Natural killer cell (primary cell): ENCODE results near the gene RAMACL. TPM values are rescaled to one million over a fixed set of nuclear protein-coding genes. Genes with fewer than 3 reads are reported as not detected.

ENCODE experiments used
- ATAC-seq, 3 donors: fragments of 150-1000 bp in 2 of 3; fragments of 200-7000 bp in 1 of 3; cut with Tn5 transposase; 1 replicate in 1 of 3; 2 replicates in 2 of 3; pipeline ENCODE4 v1.10.0; 2021; ENCODE audit warnings: mild to moderate bottlenecking in 2 of 3, moderate library complexity in 2 of 3
- DNase-seq, 2 donors: peaks; one replicate each; pipeline versions ENCODE4 v3.0.0 to v3.0.0-alpha.2; 2013 to 2021; ENCODE audit warnings: mixed read lengths in 1 of 2
- H3K27ac ChIP-seq: one replicate; pipeline ENCODE4 v1.5.1; 2013; ENCODE audit warnings: mild to moderate bottlenecking, low read length
- H3K27me3 ChIP-seq: one replicate; pipeline ENCODE4 v1.6.1; 2013; ENCODE audit warnings: low read length; ENCODE audit not compliant: control insufficient read depth, insufficient read depth
- H3K36me3 ChIP-seq: one replicate; pipeline ENCODE4 v1.6.1; 2013; ENCODE audit warnings: low read length; ENCODE audit not compliant: control insufficient read depth, insufficient read depth
- H3K4me1 ChIP-seq: one replicate; pipeline ENCODE4 v1.6.1; 2013; ENCODE audit warnings: low read length; ENCODE audit not compliant: control insufficient read depth, insufficient read depth
- H3K4me3 ChIP-seq: one replicate; pipeline ENCODE4 v1.5.1; 2013; ENCODE audit warnings: low read length
- H3K9me3 ChIP-seq: one replicate; pipeline ENCODE4 v1.6.1; 2013; ENCODE audit warnings: low read length; ENCODE audit not compliant: control insufficient read depth, insufficient read depth
- H3K27ac Mint-ChIP-seq, 2 donors: one replicate each; pipeline ENCODE4 v1.8.0; 2022; ENCODE audit warnings: mild to moderate bottlenecking in 2 of 2, mixed read lengths in 2 of 2, moderate library complexity in 1 of 2
- H3K27me3 Mint-ChIP-seq, 2 donors: one replicate each; pipeline ENCODE4 v1.8.0; 2022; ENCODE audit warnings: low read depth in 2 of 2, mixed read lengths in 2 of 2
- H3K36me3 Mint-ChIP-seq: one replicate; pipeline ENCODE4 v1.8.0; 2022; ENCODE audit warnings: mixed read lengths
- H3K4me1 Mint-ChIP-seq, 2 donors: one replicate each; pipeline ENCODE4 v1.8.0; 2022; ENCODE audit warnings: mixed read lengths in 2 of 2
- H3K4me3 Mint-ChIP-seq: one replicate; pipeline ENCODE4 v1.8.0; 2022; ENCODE audit warnings: mild to moderate bottlenecking, moderate library complexity, mixed read lengths
- H3K9me3 Mint-ChIP-seq, 2 donors: one replicate each; pipeline ENCODE4 v1.8.0; 2022; ENCODE audit warnings: mixed read lengths in 2 of 2
- WGBS: methylation state at CpG from one replicate; pipeline ENCODE4 v1.1.7; 2013; ENCODE audit warnings: missing lambda C conversion rate; ENCODE audit not compliant: insufficient coverage; 5-methylcytosine and 5-hydroxymethylcytosine counted together
- intact Hi-C: fragments of 100-400 bp; cut with micrococcal nuclease; formaldehyde crosslinking; loops from one replicate; pipeline ENCODE4 v1.14.2; 2022
- total RNA-seq, 4 donors: library from RNA; stranded (reverse); fragments of 120-200 nt in 1 of 4; gene quantifications; one replicate each; pipeline versions ENCODE4 v1.2.3 to v1.2.4, GENCODE V29; 2013 to 2022
- TF ChIP-seq, protein P1 (sequence below): fragments of 200-600 bp; IDR thresholded peaks from one replicate; pipeline ENCODE4 v1.8.0; 2022; ENCODE audit warnings: antibody characterized with exemption

The RAMACL gene
- total RNA-seq, 3 donors from 2014 or later (not counting 1 experiment from before 2014, with no cell fraction given) = 0.68 to 5.6 (median 1.1) TPM

DNA sequence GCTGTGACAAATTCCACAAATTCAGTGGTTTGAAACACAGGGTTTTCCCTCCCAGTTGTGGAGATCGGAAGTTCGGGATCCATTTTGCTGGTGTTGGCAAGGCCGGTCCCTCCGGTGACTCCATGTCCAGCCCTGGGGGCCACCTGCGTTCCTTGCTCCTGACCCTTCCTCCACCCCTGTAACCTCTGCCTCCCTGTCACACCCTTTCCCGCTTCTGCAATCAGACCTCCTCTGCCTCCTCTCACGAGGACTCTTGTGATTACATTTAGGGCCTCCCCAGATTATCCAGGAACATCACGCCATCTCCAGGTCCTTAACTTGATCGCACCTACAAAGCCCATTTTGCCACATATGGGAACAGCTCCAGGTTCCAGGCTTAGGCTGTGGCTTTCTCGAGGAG, 28.1 kb upstream of the RAMACL start:
- Histone ChIP-seq H3K27ac (no peak overlapping the region), H3K36me3 (no peaks in the 10 kb centered on the region), H3K4me3 (no peak overlapping the region), H3K9me3 (no peaks in the 10 kb centered on the region), H3K4me1 (no peaks in the 10 kb centered on the region), H3K27me3 (no peaks in the 10 kb centered on the region)
- H3K4me1 Mint-ChIP-seq = no peaks in the 10 kb centered on the region
- TF ChIP-seq, protein P1, sequence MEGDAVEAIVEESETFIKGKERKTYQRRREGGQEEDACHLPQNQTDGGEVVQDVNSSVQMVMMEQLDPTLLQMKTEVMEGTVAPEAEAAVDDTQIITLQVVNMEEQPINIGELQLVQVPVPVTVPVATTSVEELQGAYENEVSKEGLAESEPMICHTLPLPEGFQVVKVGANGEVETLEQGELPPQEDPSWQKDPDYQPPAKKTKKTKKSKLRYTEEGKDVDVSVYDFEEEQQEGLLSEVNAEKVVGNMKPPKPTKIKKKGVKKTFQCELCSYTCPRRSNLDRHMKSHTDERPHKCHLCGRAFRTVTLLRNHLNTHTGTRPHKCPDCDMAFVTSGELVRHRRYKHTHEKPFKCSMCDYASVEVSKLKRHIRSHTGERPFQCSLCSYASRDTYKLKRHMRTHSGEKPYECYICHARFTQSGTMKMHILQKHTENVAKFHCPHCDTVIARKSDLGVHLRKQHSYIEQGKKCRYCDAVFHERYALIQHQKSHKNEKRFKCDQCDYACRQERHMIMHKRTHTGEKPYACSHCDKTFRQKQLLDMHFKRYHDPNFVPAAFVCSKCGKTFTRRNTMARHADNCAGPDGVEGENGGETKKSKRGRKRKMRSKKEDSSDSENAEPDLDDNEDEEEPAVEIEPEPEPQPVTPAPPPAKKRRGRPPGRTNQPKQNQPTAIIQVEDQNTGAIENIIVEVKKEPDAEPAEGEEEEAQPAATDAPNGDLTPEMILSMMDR = no peak
- 94% methylated on average over 10 of the region's 10 CpGs for WGBS
- DNase-seq (no peak), ATAC-seq (no peak)
- H3K27ac Mint-ChIP-seq = no peak overlapping the region
- peaks cover 0 to 4% of the 10 kb centered on the region in 2 donors for H3K27me3 Mint-ChIP-seq
- no peak overlapping the region for H3K4me3 Mint-ChIP-seq
- no peaks in the 10 kb centered on the region for H3K9me3 Mint-ChIP-seq
- intact Hi-C loops = no loop called here
- H3K36me3 Mint-ChIP-seq = no peaks in the 10 kb centered on the region

DNA sequence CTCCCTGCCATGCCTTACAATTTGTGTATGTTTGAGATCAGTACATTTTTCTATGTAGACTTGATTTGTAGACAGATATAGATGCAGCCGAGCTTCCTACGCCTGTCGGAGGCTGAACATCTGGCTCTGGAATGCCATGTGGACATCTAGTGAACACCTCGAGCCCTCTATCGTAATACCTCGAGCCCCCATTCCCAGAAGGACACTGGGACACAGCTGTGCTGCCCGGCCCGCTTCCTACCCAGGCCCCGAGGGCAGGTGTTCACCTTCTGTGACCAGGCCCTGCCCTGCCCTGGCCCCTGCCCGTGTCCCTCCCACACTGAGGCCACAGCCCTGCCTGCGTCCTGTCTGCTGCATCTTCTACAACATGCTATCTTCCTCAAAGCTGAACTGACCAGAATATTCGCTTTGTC, 27.7 kb upstream of the RAMACL start:
- Histone ChIP-seq H3K4me1 (no peaks in the 10 kb centered on the region), H3K27ac (no peak overlapping the region), H3K4me3 (no peak overlapping the region), H3K36me3 (no peaks in the 10 kb centered on the region), H3K9me3 (no peaks in the 10 kb centered on the region), H3K27me3 (no peaks in the 10 kb centered on the region)
- Mint-ChIP-seq H3K9me3 (no peaks in the 10 kb centered on the region), H3K36me3 (no peaks in the 10 kb centered on the region), H3K27me3 (peaks cover 0 to 4% of the 10 kb centered on the region in 2 donors), H3K4me3 (no peak overlapping the region), H3K27ac (no peak overlapping the region), H3K4me1 (no peaks in the 10 kb centered on the region)
- TF ChIP-seq, protein P1 = no peak
- no peak for ATAC-seq
- DNase-seq = no peak
- WGBS = 89% methylated on average over 12 of the region's 12 CpGs
- intact Hi-C loops = no loop called here

GRCh38 chr6:166613027-166613426, 26.5 kb upstream of the RAMACL start:
- TF ChIP-seq, protein P1 = no peak
- H3K27ac Mint-ChIP-seq = no peak overlapping the region
- no peak overlapping the region for H3K4me3 Mint-ChIP-seq
- ATAC-seq (no peak), DNase-seq (no peak)
- no peak overlapping the region for H3K4me3 ChIP-seq
- no peaks in the 10 kb centered on the region for H3K36me3 Mint-ChIP-seq
- intact Hi-C loops = no loop called here
- WGBS = 94% methylated on average over 7 of the region's 7 CpGs
- no peaks in the 10 kb centered on the region for H3K4me1 Mint-ChIP-seq
- H3K27ac ChIP-seq = no peak overlapping the region
- no peaks in the 10 kb centered on the region for H3K4me1 ChIP-seq
- no peaks in the 10 kb centered on the region for H3K9me3 Mint-ChIP-seq
- H3K27me3 ChIP-seq = no peaks in the 10 kb centered on the region
- no peaks in the 10 kb centered on the region for H3K36me3 ChIP-seq
- H3K9me3 ChIP-seq = no peaks in the 10 kb centered on the region
- peaks cover 0 to 4% of the 10 kb centered on the region in 2 donors for H3K27me3 Mint-ChIP-seq

- TF ChIP-seq, protein P1 = no peak
Observed at GRCh38 chr6:166612471-166612881, 26.0 kb upstream of the RAMACL start.

More at GRCh38 chr6:166612471-166612881, 26.0 kb upstream of the RAMACL start:
- Mint-ChIP-seq H3K9me3 (no peaks in the 10 kb centered on the region), H3K27me3 (peaks cover 0 to 4% of the 10 kb centered on the region in 2 donors), H3K27ac (no peak overlapping the region), H3K4me1 (no peaks in the 10 kb centered on the region), H3K36me3 (no peaks in the 10 kb centered on the region), H3K4me3 (no peak overlapping the region)
- H3K4me1 ChIP-seq = no peaks in the 10 kb centered on the region
- ATAC-seq = no peak
- no peaks in the 10 kb centered on the region for H3K27me3 ChIP-seq
- H3K27ac ChIP-seq = no peak overlapping the region
- no peak overlapping the region for H3K4me3 ChIP-seq
- intact Hi-C loops = no loop called here
- 96% methylated on average over 11 of the region's 11 CpGs for WGBS
- no peaks in the 10 kb centered on the region for H3K36me3 ChIP-seq
- no peaks in the 10 kb centered on the region for H3K9me3 ChIP-seq
- no peak for DNase-seq
